Spleen (tissue), 7 donors: ENCODE measurements around the gene ADCY4.

Experiments
- CTCF ChIP-seq, 11 experiments: fragments of 200-600 bp in 7 of 11; fragments of 450-650 bp in 4 of 11; sonication (generic) in 4 of 11; IDR thresholded peaks in 8 of 11; conservative IDR thresholded peaks in 3 of 11; 1 replicate in 7 of 11; 2 replicates in 4 of 11; pipeline versions ENCODE4 v1.4.0 to v1.8.0; 2016 to 2021; ENCODE audit warnings: antibody characterized with exemption in 11 of 11, inconsistent platforms in 4 of 11, mild to moderate bottlenecking in 1 of 11
- POLR2AphosphoS5 ChIP-seq, 3 donors: sonication (generic); formaldehyde crosslinking; IDR thresholded peaks; one replicate each; pipeline ENCODE4 v1.5.1; 2017; ENCODE audit warnings: antibody characterized with exemption in 3 of 3
- donor health status: DM: no; HTN: no; CAD: no; lungs with moderate emphysema.
- donor health status: DM: no; HTN: no; CAD: no.
- donor health status: DM: no; HTN: no; CAD: no.

GRCh38 chr14:24364841-24365240 is 30.0 kb upstream of the ADCY4 start:
- TF ChIP-seq POLR2AphosphoS5 (IDR thresholded peaks at IDR 0.05), result no peak
- TF ChIP-seq CTCF (IDR thresholded peaks at IDR 0.05 in 8 of 11, conservative IDR thresholded peaks at IDR 0.05 in 3 of 11), result no peak
